CD4-positive, alpha-beta T cell treated with Interleukin-1 beta for 1 hour (primary cell): ENCODE results near the gene KIFC3.
"Not testable (repeated sequence)": the region's sequence is repeated elsewhere in the genome, so short reads cannot be mapped to it uniquely, and the experiment has no call there.

Experiments
- DNase-seq, 2 donors: peaks; one replicate each; pipeline ENCODE4 v3.0.0-alpha.2; 2020 to 2022

KIFC3 gene

GRCh38 chr16:57752581-57753447 lies 49.5 kb downstream of the KIFC3 start:
- no peak for DNase-seq

- DNase-seq, result no peak
Observed at GRCh38 chr16:57752203-57752580, 50.1 kb downstream of the KIFC3 start.

GRCh38 chr16:57751539-57752202 lies 50.6 kb downstream of the KIFC3 start:
- DNase-seq, result no peak

- DNase-seq, result no peak
Observed at GRCh38 chr16:57750796-57751538, 51.3 kb downstream of the KIFC3 start.

GRCh38 chr16:57749856-57750452 lies 52.3 kb downstream of the KIFC3 start:
- DNase-seq, result no peak

- DNase-seq, result no peak
Observed at GRCh38 chr16:57749101-57749692, 53.1 kb downstream of the KIFC3 start.

GRCh38 chr16:57748596-57748995 lies 53.7 kb downstream of the KIFC3 start:
- no peak for DNase-seq

- DNase-seq, result no peak
Observed at GRCh38 chr16:57747996-57748395, 54.3 kb downstream of the KIFC3 start.

- no peak for DNase-seq
Observed at GRCh38 chr16:57747496-57747895, 54.8 kb downstream of the KIFC3 start.

- no peak for DNase-seq
Observed at GRCh38 chr16:57747091-57747490, 55.2 kb downstream of the KIFC3 start.

GRCh38 chr16:57746316-57746715 lies 56.0 kb downstream of the KIFC3 start:
- DNase-seq, result not testable (repeated sequence)

GRCh38 chr16:57745768-57746167 lies 56.5 kb downstream of the KIFC3 start:
- no peak for DNase-seq

GRCh38 chr16:57744642-57744903 lies 57.7 kb downstream of the KIFC3 start:
- DNase-seq, result no peak

GRCh38 chr16:57743886-57744641 lies 58.2 kb downstream of the KIFC3 start:
- no peak for DNase-seq

- no peak for DNase-seq
Observed at GRCh38 chr16:57743458-57743857, 58.8 kb downstream of the KIFC3 start.

GRCh38 chr16:57742543-57742942 lies 59.7 kb downstream of the KIFC3 start:
- DNase-seq, result no peak

GRCh38 chr16:57741660-57742191 lies 60.6 kb downstream of the KIFC3 start:
- DNase-seq, result no peak

- no peak for DNase-seq
Observed at GRCh38 chr16:57740423-57741071, 61.7 kb downstream of the KIFC3 start.

- no peak for DNase-seq
Observed at GRCh38 chr16:57739756-57740422, 62.4 kb downstream of the KIFC3 start.

GRCh38 chr16:57738844-57739243 lies 63.4 kb downstream of the KIFC3 start:
- no peak for DNase-seq
